ENCODE results near the gene ZNF574.

Gene ZNF574

DNA sequence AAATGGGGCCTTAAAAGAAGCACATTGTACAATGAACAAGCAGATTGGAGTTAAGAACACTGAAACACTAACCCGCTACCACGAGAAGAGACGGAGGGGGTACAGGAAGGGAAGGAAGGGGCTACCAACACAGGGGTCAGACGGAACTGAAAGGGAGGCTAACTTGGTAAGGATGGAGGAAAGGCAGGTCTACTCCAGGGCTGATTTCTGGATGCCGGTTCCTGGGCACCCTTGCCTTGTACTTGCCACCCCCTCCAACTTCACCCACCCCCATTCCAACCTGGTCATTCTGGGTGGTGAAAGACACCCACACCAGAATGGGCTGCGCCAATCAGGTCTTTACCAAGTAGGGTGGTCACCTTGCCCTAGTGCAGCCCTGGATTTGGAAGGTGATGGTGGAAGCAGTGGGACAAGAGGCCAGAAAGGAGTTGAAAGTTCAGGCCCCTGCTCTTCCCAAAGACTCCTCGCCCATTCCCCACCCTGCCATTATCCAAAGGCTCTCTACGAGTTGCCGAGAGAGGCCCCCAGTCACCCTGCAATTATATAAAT lies 10.3 kb downstream of the ZNF574 start:
- Histone ChIP-seq H3K4me1 (ENCODE audit: insufficient read depth, poor library complexity, severe bottlenecking) (peaks cover 10% of the 10 kb centered on the region), H3K27me3 (ENCODE audit: insufficient read depth, poor library complexity, severe bottlenecking) (no peaks in the 10 kb centered on the region), H3K9me3 (ENCODE audit: severe bottlenecking) (no peaks in the 10 kb centered on the region), H3K4me3 (ENCODE audit: severe bottlenecking) (no peak overlapping the region), H3K36me3 (ENCODE audit: low read depth) (peaks cover 13% of the 10 kb centered on the region), H3K27ac (ENCODE audit: poor library complexity, severe bottlenecking) (no peak overlapping the region)
- no peak for DNase-seq (ENCODE audit: low spot score)
- ATAC-seq (ENCODE audit: low read depth), result no peak
- TF ChIP-seq, protein P1, sequence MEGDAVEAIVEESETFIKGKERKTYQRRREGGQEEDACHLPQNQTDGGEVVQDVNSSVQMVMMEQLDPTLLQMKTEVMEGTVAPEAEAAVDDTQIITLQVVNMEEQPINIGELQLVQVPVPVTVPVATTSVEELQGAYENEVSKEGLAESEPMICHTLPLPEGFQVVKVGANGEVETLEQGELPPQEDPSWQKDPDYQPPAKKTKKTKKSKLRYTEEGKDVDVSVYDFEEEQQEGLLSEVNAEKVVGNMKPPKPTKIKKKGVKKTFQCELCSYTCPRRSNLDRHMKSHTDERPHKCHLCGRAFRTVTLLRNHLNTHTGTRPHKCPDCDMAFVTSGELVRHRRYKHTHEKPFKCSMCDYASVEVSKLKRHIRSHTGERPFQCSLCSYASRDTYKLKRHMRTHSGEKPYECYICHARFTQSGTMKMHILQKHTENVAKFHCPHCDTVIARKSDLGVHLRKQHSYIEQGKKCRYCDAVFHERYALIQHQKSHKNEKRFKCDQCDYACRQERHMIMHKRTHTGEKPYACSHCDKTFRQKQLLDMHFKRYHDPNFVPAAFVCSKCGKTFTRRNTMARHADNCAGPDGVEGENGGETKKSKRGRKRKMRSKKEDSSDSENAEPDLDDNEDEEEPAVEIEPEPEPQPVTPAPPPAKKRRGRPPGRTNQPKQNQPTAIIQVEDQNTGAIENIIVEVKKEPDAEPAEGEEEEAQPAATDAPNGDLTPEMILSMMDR (IDR thresholded peaks at IDR 0.05; ENCODE audit: poor library complexity, severe bottlenecking), result no peak

DNA sequence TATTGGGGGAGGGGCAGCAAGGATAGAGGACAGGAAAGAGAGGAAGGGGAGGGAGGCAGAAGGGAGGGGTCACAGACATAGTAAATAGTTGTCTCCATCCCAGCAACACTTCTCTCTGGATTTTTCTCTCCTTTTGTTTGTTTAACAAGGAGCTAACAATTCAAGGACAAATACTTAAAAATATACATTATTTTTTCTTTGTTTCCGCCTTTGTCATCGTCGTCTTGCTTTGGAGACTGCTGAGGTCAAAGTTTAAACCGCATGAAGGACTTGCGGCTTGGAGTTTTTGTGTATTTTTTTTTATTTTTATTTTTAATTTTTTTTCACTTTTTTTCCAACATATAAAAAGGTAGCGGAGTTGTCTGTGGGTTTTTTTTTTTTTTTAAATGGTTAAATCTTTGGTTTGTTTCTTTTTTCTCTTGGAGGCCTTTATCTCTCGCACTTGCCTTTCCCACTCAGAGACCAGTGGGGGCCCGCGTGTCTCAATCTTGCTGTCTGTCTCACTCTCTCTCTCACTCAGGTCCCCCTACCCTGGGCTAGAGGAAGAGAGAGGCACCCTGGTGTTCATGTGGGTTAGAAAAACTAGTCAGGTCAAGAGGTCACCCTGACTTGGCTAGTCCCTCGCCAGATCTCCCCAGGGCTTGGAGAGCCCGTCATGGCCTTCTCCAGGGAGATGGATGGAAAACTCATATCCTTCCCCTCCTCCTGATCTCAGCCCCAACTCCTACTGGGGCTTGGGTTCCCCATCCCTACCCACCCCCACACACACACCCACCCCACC lies 11.0 kb downstream of the ZNF574 start:
- H3K4me3 ChIP-seq (ENCODE audit: severe bottlenecking), result no peak overlapping the region
- H3K27ac ChIP-seq (ENCODE audit: poor library complexity, severe bottlenecking), result no peak overlapping the region
- peaks cover 6% of the 10 kb centered on the region for H3K36me3 ChIP-seq (ENCODE audit: low read depth)
- TF ChIP-seq, protein P1 (IDR thresholded peaks at IDR 0.05; ENCODE audit: poor library complexity, severe bottlenecking), result no peak
- no peaks in the 10 kb centered on the region for H3K27me3 ChIP-seq (ENCODE audit: insufficient read depth, poor library complexity, severe bottlenecking)
- ATAC-seq (ENCODE audit: low read depth) (no peak), DNase-seq (ENCODE audit: low spot score) (no peak)
- H3K9me3 ChIP-seq (ENCODE audit: severe bottlenecking), result no peaks in the 10 kb centered on the region
- peaks cover 10% of the 10 kb centered on the region for H3K4me1 ChIP-seq (ENCODE audit: insufficient read depth, poor library complexity, severe bottlenecking)

DNA sequence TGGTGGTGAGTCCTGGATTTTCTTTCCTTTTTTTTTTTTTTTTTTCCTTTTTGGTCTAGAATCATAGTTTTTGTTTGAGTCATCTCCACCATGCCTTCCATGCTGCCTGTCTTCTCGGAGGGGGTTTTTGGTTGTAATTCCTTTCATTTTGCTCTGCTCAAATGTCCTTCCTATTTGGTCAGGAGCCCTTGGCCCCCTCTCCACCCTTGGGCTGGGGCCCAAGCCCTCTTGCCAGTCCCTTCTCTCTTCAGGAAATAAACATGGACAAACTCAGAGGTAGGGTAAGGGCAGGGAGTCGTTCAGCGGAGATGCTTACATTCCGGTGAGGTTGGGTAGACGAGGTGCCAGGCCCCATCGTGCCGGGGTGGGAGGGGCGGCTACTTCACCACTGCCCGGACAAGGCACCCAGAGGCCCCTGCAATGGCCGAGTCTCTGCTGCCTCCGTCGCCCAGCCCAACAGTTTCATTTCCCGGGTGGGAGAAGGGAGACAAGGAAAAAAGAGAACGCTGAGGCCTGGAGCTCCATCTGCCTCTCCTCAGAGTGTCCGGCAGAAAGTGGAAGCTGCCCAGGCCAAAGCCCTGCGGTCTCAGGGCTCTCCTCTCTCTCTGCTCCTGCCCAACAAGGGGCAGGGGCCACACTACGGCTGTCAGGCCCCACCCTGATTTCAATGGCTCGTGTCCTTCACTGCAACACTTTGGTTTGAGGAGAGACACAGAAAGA lies 12.7 kb downstream of the ZNF574 start:
- TF ChIP-seq, protein P1 (IDR thresholded peaks at IDR 0.05; ENCODE audit: poor library complexity, severe bottlenecking), result no peak
- Histone ChIP-seq H3K9me3 (ENCODE audit: severe bottlenecking) (no peaks in the 10 kb centered on the region), H3K27me3 (ENCODE audit: insufficient read depth, poor library complexity, severe bottlenecking) (no peaks in the 10 kb centered on the region), H3K27ac (ENCODE audit: poor library complexity, severe bottlenecking) (peak overlapping the region; percentile 36), H3K4me3 (ENCODE audit: severe bottlenecking) (no peak overlapping the region), H3K36me3 (ENCODE audit: low read depth) (no peaks in the 10 kb centered on the region), H3K4me1 (ENCODE audit: insufficient read depth, poor library complexity, severe bottlenecking) (peaks cover 10% of the 10 kb centered on the region)
- ATAC-seq (ENCODE audit: low read depth), result peak; percentile 18; the same call in 1 of the 3 replicates
- DNase-seq (ENCODE audit: low spot score), result no peak

DNA sequence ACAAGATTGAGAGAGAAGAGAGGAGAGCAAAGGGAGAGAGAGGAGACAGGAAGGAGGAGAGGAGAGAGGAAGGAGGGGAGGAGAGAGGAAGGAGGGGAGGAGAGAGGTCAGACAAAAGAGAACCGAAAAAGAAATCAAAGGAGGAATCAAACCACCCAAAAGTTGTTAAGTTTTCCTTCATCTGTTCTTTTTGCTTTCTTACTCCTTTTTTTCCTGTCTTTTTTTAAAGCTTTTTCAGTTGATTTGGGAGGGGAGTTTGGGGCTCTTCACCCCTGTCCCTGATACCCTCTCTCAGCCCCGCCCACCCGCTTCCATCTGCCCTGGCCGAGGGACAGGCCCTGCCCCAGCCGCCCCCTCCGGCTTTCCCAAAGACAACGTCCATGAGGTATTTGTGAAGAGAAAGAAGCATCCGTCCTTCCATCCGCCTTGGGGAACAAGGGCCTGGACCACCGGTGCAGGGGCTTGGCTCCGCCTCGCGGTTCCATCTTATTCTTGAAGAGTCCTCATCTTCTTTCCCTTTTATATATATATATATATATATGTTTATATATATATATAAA lies 13.3 kb downstream of the ZNF574 start:
- no peak for ATAC-seq (ENCODE audit: low read depth)
- Histone ChIP-seq H3K27ac (ENCODE audit: poor library complexity, severe bottlenecking) (peak overlapping the region; percentile 36), H3K36me3 (ENCODE audit: low read depth) (no peaks in the 10 kb centered on the region), H3K4me1 (ENCODE audit: insufficient read depth, poor library complexity, severe bottlenecking) (peaks cover 10% of the 10 kb centered on the region), H3K27me3 (ENCODE audit: insufficient read depth, poor library complexity, severe bottlenecking) (no peaks in the 10 kb centered on the region), H3K4me3 (ENCODE audit: severe bottlenecking) (no peak overlapping the region), H3K9me3 (ENCODE audit: severe bottlenecking) (no peaks in the 10 kb centered on the region)
- TF ChIP-seq, protein P1 (IDR thresholded peaks at IDR 0.05; ENCODE audit: poor library complexity, severe bottlenecking), result no peak
- no peak for DNase-seq (ENCODE audit: low spot score)

All from RWPE2 (cell line).